ENCODE data around the gene NXPH1.

NXPH1 gene

GRCh38 chr7:8613191-8613590 lies 179.8 kb downstream of the NXPH1 start:
- DNase-seq (ENCODE audit: low spot score): no peak
- TF ChIP-seq CTCF (IDR thresholded peaks at IDR 0.05; ENCODE audit: extremely low read depth, missing control alignments): no peak

GRCh38 chr7:8615019-8615418 lies 181.6 kb downstream of the NXPH1 start:
- DNase-seq (ENCODE audit: low spot score): no peak
- no peak for TF ChIP-seq CTCF (IDR thresholded peaks at IDR 0.05; ENCODE audit: extremely low read depth, missing control alignments)

GRCh38 chr7:8618441-8619070 lies 185.1 kb downstream of the NXPH1 start:
- no peak for DNase-seq (ENCODE audit: low spot score)
- no peak for TF ChIP-seq CTCF (IDR thresholded peaks at IDR 0.05; ENCODE audit: extremely low read depth, missing control alignments)

- no peak for TF ChIP-seq CTCF (IDR thresholded peaks at IDR 0.05; ENCODE audit: extremely low read depth, missing control alignments)
- no peak for DNase-seq (ENCODE audit: low spot score)
Observed at GRCh38 chr7:8620169-8620568, 186.8 kb downstream of the NXPH1 start.

- no peak for TF ChIP-seq CTCF (IDR thresholded peaks at IDR 0.05; ENCODE audit: extremely low read depth, missing control alignments)
- no peak for DNase-seq (ENCODE audit: low spot score)
Observed at GRCh38 chr7:8625612-8626011, 192.2 kb downstream of the NXPH1 start.

GRCh38 chr7:8627325-8627724 lies 193.9 kb downstream of the NXPH1 start:
- no peak for TF ChIP-seq CTCF (IDR thresholded peaks at IDR 0.05; ENCODE audit: extremely low read depth, missing control alignments)
- no peak for DNase-seq (ENCODE audit: low spot score)

- no peak for DNase-seq (ENCODE audit: low spot score)
- no peak for TF ChIP-seq CTCF (IDR thresholded peaks at IDR 0.05; ENCODE audit: extremely low read depth, missing control alignments)
Observed at GRCh38 chr7:8628656-8629055, 195.2 kb downstream of the NXPH1 start.
